NCI-H1092 (cell line): ENCODE measurements around the gene AJM1.
"Not testable (repeated sequence)": the region's sequence is repeated elsewhere in the genome, so short reads cannot be mapped to it uniquely, and the experiment has no call there.

Experiments used
- DNase-seq: peaks from one replicate; lab custom pipeline; 2025; lab: John Stamatoyannopoulos, UW

AJM1 gene

GRCh38 chr9:136842380-136842948 lies at the start of gene AJM1:
AJM1 (plus strand) TSS chr9:136842478; CDS start chr9:136844415, 1,937 bp downstream.
- peak; percentile 68 for DNase-seq

DNA sequence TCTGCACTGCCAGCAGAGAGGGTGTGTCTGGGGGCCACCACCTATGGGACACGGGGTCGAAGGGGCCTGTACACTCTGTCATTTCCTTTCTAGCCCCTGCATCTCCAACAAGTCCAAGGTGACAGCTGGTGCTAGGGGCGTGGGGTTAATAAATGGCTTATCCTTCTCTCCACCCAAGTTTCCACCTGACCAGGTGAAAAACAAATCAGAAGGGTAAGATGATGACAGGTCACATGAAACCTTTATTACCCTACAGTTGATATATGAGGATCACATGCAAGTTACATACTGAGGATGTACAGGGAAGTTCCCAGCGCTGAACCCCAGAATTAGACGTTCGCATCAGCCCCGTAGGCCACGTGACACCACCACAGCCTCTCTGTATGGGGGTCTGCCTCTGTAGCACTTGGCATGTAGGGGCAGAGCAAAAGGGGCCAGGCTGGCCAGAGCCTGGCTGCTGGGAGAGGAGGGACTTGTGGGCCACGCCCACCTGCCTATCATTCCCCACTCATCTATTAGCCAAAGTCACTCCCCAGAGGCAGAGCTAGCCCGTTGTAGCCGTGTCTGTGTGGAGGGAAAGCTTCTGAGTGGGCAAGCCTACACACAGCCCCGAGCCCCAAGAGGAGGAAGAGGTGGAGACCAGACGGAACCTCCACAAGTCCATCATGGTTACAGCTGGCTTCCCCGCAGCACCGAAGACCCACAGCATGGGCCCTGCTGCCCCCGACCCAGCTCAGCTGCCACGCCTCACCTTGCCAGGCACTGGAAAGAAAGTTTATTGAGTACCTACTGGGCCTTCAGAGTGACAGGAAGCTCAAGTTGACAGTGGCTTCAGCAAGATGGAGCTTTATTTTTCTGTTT lies 49.0 kb upstream of the AJM1 start:
- DNase-seq, result no peak

- no peak for DNase-seq
Observed at GRCh38 chr9:136794281-136794999, 47.8 kb upstream of the AJM1 start.

- DNase-seq, result no peak
Observed at GRCh38 chr9:136795000-136795348, 47.3 kb upstream of the AJM1 start.

DNA sequence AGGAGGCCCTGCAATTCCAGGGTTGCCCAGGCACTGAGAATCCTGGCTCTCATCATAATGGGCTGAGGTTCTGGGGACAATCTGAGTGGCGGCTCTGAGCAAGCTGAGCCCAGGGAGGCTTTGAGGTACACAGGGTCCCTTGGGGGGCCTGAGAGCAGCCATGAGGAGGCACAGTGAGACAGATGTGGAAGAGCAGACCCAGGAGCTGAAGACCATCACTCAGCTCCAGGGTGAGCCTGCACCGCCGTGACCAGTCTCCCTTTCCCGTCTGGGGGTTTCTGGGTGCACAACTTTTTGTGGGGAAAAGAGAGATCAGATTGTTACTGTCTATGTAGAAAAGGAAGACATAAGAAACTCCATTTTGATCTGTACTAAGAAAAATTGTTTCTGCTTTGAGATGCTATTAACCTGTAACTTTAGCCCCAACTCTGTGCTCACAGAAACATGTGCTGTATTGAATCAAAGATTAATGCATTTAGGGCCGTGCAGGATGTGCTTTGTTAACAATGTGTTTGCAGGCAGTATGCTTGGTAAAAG lies 46.0 kb upstream of the AJM1 start, which contains the start of gene CCDC183:
Gene CCDC183, plus strand, starts transcription at position 101 of the 537 bp plus-strand sequence. Its CDS starts 60 bp downstream, at position 161.
- no peak for DNase-seq

- not testable (repeated sequence) for DNase-seq
Observed at GRCh38 chr9:136796775-136797347, 45.4 kb upstream of the AJM1 start.

GRCh38 chr9:136798708-136799078 lies 43.6 kb upstream of the AJM1 start:
- DNase-seq, result no peak

DNA sequence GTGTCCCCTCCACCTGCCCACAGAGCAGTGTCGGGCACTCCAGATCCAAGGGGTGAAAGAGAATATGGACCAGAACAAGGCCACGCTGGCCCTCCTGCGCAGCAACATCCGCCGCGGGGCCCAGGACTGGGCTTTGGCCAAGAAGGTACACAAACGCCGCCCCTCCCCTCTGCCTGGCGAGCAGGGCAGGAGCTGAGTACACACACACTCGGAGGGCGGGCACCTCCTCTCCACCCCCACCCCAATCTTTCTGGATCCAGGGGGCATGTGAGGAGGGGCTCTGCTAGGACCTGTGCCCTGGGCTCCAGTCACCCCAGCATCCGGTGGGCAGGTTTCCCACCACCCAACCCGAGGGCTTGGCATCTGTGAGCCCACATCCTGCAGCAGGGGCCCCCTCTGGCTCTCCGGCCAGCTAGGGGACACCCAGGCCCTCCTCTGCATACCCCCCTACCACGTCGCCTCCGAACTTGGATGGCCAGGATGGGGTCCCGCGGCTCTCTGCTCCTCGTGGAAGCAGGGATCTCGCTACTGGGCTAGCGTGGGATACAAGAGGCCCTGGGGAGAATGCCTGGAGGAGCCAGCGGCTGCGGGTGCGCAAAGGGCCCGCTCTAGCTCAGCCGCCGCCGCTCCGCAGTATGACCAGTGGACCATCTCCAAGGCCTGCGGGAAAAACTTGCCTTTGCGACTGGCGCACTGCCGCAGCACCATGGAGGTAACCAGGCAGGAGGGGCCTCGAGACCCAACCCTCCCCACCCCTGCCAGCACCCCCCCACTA lies 43.0 kb upstream of the AJM1 start:
- peak; percentile 70 for DNase-seq

DNA sequence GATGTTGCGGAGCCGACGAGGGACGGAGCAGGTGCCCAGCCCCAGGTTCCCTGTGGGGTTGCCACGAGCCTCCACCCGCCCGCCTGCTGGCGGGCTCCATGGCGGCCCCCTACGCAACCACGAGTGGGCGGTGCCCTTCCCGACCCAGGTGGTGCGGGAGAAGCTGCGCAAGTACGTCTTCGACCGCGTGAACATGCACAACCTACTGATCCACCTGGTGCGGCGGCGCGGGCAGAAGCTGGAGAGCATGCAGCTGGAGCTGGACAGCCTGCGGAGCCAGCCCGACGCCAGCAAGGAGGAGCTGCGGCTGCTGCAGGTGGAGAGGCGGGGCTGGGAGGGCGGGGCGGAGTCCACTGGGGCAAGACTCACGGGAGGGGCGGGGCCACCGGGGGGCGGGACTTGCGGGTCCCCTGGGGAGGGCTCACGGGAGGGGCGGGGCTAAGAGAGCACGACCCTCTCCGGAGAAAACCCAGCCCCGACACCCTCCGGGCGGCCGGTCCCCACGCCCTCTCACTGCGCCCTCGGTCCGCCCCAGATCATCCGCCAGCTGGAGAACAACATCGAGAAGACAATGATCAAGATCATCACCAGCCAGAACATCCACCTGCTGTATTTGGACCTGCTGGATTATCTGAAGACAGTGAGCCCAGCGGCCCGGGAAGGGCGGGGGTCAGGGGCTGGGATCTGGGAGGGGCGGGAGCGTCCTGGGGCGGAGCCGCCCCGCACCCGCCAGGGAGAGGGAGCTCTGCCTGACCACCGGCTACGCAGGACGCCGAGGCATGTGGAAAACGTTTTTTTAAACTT lies 42.2 kb upstream of the AJM1 start:
- DNase-seq, result peak; percentile 84

GRCh38 chr9:136802321-136802720 lies 40.0 kb upstream of the AJM1 start:
- no peak for DNase-seq

GRCh38 chr9:136803009-136803550 lies 39.2 kb upstream of the AJM1 start:
- DNase-seq, result not testable (repeated sequence)

GRCh38 chr9:136803551-136804508 lies 38.4 kb upstream of the AJM1 start:
- no peak for DNase-seq

- DNase-seq, result no peak
Observed at GRCh38 chr9:136804509-136805206, 37.6 kb upstream of the AJM1 start.

DNA sequence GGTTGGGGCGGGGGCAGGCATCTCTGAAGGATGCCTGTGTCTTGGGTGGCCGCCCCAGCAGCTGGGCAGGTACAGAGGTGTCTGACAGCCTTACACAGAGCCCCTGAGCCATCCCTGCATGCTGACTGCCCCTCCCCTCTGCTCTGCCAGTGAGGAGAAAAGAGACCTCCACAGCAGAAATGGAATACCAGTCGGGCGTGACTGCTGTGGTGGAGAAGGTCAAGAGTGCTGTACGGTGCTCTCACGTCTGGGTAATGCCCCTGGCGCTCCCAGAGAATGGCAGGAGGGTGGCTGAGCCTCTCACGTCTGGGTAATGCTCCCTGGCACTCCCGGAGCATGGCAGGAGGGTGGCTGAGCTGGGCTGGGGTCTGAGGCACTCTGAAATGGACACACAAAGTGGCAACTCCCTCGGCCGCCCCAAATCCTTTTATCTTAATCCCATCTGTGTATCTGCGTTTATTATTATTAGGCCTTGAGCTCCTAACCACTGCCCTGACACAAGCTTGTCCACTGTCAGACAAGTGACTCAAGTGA lies 37.0 kb upstream of the AJM1 start:
- no peak for DNase-seq

DNA sequence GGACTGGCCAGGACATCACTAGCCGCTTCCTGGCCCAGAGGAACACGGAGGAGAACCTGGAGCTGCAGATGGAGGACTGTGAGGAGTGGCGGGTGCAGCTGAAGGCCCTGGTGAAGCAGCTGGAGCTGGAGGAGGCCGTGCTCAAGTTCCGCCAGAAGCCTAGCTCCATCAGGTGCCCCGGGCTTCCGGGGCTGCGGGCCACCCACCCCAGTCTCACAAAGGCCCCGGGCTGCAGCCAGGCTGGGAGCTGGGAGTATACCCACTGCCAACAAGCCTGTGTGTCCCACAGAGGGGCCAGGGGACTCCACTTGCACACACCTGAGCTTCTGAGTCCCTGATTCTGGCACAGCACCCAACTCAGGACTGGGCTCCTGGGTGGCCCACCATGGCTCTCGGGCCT lies 36.2 kb upstream of the AJM1 start:
- DNase-seq, result no peak

DNA sequence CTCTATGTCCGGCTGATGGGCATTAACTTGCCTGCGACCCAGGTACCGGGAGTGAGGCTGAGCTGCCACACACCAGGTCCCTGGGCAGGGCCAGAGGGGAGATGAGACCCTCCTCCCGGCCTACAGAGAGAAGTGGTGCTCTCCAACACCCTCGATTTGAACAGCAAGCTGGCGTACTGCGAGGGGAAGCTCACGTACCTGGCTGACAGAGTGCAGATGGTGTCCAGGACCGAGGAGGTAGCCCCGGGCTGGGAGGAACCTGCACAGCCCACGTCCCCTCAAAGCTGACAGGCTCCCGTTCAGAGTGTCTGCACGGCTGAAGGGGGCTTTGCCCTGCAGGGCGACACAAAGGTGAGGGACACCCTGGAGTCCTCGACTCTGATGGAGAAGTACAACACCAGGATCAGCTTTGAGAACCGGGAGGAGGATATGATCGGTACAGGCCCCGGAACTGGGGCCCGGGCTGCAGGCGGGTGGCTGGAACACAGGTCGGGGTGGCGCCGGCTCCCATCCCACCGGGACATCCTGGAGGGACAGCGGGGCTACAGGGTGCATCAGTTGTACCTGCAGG lies 35.6 kb upstream of the AJM1 start:
- DNase-seq, result no peak

DNA sequence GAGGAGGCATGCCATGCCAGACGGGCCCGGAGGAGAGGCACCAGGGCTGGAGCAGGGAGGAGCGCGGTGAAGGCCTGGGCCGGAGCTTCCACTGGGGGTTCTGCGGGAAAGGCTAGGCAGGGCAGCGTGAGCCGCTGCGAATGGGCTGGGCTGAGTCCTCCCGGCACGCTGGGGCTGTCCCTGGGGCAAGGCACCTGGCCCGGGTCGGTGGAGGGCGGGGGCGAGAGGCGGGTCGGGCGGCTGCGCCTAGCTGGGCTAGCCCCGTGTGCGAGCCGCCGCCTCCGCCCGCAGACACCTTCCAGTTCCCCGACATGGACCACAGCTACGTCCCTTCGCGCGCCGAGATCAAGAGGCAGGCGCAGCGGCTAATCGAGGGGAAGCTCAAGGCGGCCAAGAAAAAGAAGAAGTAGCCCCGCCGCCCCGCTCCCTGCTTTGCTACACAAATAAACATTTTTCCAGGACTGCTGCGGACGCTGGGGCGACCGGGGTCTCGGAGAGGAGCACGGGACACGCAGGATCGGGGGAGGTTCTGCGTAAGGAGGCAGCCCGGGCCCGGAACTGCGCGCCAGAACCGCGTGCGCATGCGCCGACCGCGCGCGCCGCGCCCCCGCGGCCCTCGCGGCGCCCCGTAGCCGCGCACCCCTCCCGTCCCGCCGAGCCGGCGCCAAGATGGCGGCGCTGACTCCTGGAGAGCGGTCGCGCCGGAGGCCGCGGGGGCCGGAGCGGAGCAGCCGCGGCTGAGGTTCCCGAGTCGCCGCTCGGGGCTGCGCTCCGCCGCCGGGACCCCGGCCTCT lies 34.8 kb upstream of the AJM1 start, which contains the start of gene RABL6:
Gene RABL6, plus strand, starts transcription at position 668 of the 794 bp plus-strand sequence. CDS start 249 bp downstream, outside the sequence.
- DNase-seq, result peak; percentile 66
